ENCODE data around the gene KIF26A.

The KIF26A gene

GRCh38 chr14:104175811-104176210 is 37.4 kb downstream of the KIF26A start:
- DNase-seq (ENCODE audit: low read depth in 2 of 3, low spot score in 1 of 3), result no peak

- DNase-seq (ENCODE audit: low read depth in 2 of 3, low spot score in 1 of 3), result no peak
These were observed 38.2 kb downstream of the KIF26A start for GRCh38 chr14:104176611-104177010.

- no peak for DNase-seq (ENCODE audit: low read depth in 2 of 3, low spot score in 1 of 3)
These were observed 39.0 kb downstream of the KIF26A start for GRCh38 chr14:104177411-104177810.

GRCh38 chr14:104178279-104178678 is 39.9 kb downstream of the KIF26A start:
- no peak for DNase-seq (ENCODE audit: low read depth in 2 of 3, low spot score in 1 of 3)

DNA sequence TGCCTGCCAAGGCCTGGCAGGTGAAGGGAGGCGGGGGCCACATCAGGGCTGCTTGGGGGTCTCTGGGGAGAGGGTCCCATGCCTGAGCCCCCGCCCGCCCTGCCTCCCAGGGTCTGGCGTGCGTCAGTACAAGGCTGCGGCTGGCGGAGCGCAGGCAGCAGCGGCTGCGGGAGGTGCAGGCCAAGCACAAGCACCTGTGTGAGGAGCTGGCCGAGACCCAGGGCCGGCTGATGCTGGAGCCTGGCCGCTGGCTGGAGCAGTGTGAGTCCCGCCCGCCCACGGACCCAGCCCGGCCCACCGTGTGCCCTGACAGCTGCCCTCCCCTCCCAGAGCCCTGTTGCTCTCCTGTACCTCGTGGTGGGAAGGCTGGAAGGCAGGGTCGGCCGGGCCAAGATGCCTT is 40.7 kb downstream of the KIF26A start:
- DNase-seq (ENCODE audit: low read depth in 2 of 3, low spot score in 1 of 3), result no peak

GRCh38 chr14:104179564-104180129 is 41.3 kb downstream of the KIF26A start:
- DNase-seq (ENCODE audit: low read depth in 2 of 3, low spot score in 1 of 3), result no peak

DNA sequence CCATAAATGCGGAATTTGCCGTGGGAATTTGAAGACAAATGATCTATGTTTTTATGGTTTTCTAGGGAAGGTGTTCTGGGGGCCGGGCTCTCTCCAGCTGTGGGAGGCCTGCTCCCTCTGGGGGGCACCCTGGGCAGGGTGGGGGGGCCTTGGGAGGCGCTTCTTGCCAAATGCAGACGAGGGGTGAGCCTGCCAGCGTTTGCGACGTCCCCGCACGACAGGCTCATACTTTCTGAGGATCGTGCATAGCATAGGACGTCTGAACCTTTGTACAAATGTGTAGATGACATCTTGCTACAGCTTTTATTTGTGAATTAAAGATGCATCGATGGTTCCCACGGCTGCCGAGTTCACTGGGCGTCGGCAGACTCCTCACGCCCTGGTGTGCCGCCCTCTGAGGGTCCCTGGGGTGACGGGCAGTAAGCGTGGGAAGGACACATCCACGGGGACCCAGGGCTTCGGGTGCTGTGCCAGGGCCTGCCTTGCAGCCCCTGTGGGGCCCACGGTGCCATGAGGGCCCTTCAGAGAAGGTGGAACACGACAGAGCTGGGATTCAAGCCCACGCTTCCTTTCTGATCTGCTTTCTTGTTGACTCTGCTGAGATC is 42.3 kb downstream of the KIF26A start:
- no peak for DNase-seq (ENCODE audit: low read depth in 2 of 3, low spot score in 1 of 3)

DNA sequence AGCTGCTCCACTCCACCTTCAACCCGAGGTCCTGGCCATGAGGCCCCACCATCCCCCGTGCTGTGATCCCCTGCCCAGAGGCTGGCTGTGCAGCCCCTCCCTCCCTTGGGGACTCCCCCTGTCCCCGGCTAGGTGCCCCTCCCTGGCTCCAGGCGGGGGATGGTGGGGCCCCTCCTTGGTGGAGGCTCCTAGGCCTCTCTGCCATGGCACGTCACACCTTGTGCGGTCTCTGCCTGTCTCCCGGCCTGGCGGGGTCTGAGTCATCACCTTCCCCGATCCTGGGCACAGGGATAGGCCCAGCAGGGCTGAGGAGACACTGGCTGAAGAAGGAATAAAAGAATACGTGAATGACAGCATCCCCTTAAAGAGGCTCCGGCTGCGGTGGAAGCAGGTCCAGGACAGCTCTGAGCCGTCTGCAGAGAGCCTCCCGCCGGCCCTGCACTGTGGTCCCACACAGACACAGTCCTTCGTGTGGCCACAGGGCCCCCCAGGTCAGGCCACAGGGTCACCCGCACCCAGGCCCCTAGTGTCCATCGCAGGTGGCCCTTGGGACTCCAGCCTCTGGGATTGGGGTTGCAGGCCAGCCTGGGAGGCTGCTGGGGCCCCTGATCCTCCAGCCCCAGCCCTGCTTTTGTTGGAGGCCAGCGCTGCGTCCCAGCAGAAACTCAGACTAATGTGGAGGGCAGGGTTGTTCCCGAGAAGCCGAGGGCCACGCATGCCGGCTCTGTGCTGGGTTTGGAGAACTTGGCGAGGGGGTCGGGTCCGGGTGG is 43.6 kb downstream of the KIF26A start:
- no peak for DNase-seq (ENCODE audit: low read depth in 2 of 3, low spot score in 1 of 3)

- DNase-seq (ENCODE audit: low read depth in 2 of 3, low spot score in 1 of 3), result no peak
These were observed 44.6 kb downstream of the KIF26A start for GRCh38 chr14:104182857-104183425.

- no peak for DNase-seq (ENCODE audit: low read depth in 2 of 3, low spot score in 1 of 3)
These were observed 45.4 kb downstream of the KIF26A start for GRCh38 chr14:104183796-104184195.

GRCh38 chr14:104184506-104184905 is 46.1 kb downstream of the KIF26A start:
- no peak for DNase-seq (ENCODE audit: low read depth in 2 of 3, low spot score in 1 of 3)

DNA sequence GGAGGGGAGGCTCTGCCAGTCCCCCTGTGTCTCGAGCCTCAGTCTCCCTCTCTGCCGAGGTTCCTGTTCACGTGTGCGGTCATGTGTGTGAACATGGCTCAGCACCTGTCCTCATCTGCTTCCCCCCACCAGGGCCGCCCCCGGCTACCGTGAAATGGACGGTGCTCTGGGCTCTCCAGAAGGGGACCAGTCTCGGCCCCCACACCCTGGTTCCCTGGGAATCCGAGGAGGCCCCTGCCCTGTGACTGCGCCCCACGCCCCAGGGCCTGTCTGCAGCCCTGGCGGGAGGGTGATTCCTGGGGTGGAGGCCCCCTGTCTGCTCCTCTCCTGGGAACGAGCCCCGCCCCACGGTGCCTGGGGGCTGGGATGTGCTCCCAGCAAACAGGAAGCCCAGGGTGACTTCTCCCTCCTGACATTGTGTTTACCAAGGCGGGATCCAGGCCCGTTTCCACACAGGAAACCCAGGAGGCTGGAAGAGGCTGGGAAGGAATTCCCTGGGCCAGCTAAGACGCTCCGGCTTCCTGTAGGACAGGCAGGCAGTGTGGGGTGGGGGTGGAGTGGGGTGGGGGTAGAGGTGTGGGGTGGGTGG is 46.6 kb downstream of the KIF26A start:
- no peak for DNase-seq (ENCODE audit: low read depth in 2 of 3, low spot score in 1 of 3)

- DNase-seq (ENCODE audit: low read depth in 2 of 3, low spot score in 1 of 3), result no peak
These were observed 47.6 kb downstream of the KIF26A start for GRCh38 chr14:104185916-104186495.

- DNase-seq (ENCODE audit: low read depth in 2 of 3, low spot score in 1 of 3), result no peak
These were observed 48.2 kb downstream of the KIF26A start for GRCh38 chr14:104186575-104186974.

DNA sequence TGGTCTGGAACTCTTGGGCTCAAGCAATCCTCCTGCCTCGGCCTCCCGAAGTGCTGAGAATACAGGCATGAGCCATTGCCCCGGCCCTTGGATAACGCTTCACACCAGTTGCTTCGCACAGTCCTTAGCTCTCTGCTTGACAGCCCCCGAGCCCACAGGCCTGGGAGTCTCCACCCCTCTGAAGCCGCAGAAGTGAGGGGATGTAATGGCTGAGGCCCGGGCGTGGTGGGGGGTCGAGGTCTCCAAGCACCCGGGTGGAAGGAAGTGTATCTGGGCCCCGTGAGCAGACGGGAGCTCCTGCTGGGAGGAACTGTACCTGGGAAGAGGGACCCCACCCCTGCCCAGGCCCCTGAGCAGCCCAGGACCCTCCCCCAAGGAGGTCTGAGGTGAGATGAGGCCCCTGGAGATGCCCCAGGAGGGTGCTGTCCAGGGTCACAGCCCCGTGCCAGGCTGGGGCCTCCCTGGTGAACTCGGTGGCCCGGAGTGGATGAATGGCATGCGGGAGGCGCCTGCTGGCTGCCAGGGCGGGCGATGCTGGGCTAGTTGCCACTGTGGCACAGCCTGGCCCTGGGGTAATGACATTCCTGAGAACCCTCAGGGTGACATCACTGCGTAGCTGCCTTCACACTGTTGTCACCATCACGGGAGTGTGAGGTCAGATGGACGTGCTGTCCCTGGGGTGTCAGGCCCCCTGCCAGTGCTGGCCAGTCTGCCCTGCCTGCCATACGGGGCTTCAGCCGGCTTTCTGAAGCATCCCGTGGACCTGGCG is 48.9 kb downstream of the KIF26A start:
- no peak for DNase-seq (ENCODE audit: low read depth in 2 of 3, low spot score in 1 of 3)

DNA sequence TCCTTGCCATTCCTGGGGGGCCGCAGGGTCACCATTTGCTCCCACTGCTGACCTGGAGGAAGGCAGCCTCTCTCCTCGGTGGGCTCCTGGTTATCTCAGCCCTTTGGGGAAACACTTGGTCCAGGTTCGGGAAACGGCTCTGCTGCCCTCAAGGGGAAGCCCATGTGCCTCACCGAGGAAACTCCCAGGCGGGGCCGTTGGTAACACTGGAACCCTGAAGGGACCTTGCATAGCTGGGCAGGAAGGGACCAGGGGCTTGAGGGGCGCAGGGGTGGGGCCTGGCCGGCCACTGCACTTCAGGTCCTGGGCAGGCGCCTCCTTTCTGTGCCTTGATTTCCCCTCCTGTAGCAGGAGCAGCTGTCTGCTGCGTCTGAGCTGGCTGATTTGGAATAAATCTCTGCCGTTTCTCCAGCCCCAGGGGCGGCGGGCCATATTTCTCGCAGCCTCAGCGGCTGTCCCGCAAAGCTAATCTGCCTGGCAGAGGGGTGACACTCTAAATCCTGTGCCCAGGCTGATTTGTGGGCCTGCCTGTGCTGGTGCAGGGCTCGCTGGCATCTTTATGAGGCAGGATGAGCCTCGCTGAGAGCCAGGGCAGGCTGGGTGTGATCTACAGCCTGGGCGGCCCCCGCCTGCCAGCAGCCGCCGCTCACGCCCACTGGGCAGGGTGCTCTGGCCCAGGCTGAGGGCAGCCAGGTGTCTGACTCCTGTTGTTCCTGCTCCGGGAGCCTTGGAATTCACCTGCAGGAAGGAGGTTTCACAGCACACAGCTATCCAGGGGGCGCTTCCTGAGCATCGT is 49.7 kb downstream of the KIF26A start:
- no peak for DNase-seq (ENCODE audit: low read depth in 2 of 3, low spot score in 1 of 3)

GRCh38 chr14:104188727-104189400 is 50.5 kb downstream of the KIF26A start:
- no peak for DNase-seq (ENCODE audit: low read depth in 2 of 3, low spot score in 1 of 3)

GRCh38 chr14:104189629-104190335 is 51.4 kb downstream of the KIF26A start:
- DNase-seq (ENCODE audit: low read depth in 2 of 3, low spot score in 1 of 3), result no peak

Data from stimulated activated CD4-positive, alpha-beta T cell treated with anti-CD3 and anti-CD28 coated beads, Interleukin-12 subunit alpha, Interleukin-12 subunit beta, amount 100 ng/mL, for 48 hours (primary cell).